Purkinje cell (primary cell): Measurements from ENCODE around the gene NEURL4. TPM values are rescaled to one million over a fixed set of nuclear protein-coding genes. Genes with fewer than 3 reads are reported as not detected.

ENCODE experiments used
- polyA plus RNA-seq: library from polyadenylated mRNA; unstranded; fragments of >200 nt; fragmentation: Nextera tagmentation; gene quantifications from 2 replicates; pipeline ENCODE4 v1.2.1, GENCODE V29; 2014

NEURL4 gene
- 0.34 TPM in 1 of 2 replicates, not detected in the other for polyA plus RNA-seq

DNA sequence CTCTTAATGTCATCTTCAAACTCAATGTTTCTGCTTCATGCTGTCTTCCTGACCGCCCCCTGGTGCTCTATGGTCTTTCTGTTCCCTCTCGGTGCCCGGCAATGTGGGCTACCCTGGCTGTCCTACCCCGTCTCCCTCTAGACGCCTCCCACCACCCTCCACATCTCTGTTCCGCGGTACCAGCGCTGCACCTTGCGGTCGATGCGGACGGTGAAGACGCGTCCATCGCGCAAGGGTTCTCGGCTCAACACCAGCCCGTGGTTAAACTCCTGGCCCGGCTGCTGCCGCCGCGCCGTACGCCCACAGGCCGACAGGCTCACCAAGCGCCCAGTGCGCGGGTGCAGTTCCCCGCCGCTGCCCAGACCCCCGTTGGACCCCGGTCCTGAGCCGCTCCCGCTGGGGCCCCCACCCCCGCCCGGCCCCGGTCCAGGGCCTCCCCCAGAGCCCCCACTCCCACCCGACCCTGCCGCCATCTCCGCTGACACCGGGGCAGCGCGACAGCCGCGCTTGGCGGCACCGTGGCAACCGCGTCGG lies at the start of gene NEURL4:
Gene NEURL4 (minus strand): TSS at position 496 of the 534 bp plus-strand sequence. CDS start 23 bp downstream, at position 473.

DNA sequence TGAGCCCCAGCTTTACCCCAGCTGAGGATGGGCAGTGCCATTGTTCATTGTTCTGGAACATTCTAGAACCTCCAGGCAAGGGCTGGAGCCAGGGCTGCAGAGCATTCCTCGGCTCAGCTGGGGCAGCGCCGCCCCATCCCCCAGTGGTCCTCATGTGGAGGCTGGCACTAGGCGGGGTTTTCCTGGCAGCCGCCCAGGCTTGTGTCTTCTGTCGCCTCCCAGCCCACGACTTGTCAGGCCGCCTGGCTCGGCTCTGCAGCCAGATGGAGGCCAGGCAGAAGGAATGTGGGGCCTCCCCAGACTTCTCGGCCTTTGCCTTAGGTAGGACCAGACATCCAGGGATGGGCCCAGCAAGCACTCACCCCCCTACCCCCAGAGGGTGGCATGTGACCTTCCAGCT lies 25.9 kb upstream of the NEURL4 start, which contains the start of gene TMEM95:
Gene TMEM95 (plus strand): TSS at position 104 of the 400 bp plus-strand sequence. CDS start 49 bp downstream, at position 153.

DNA sequence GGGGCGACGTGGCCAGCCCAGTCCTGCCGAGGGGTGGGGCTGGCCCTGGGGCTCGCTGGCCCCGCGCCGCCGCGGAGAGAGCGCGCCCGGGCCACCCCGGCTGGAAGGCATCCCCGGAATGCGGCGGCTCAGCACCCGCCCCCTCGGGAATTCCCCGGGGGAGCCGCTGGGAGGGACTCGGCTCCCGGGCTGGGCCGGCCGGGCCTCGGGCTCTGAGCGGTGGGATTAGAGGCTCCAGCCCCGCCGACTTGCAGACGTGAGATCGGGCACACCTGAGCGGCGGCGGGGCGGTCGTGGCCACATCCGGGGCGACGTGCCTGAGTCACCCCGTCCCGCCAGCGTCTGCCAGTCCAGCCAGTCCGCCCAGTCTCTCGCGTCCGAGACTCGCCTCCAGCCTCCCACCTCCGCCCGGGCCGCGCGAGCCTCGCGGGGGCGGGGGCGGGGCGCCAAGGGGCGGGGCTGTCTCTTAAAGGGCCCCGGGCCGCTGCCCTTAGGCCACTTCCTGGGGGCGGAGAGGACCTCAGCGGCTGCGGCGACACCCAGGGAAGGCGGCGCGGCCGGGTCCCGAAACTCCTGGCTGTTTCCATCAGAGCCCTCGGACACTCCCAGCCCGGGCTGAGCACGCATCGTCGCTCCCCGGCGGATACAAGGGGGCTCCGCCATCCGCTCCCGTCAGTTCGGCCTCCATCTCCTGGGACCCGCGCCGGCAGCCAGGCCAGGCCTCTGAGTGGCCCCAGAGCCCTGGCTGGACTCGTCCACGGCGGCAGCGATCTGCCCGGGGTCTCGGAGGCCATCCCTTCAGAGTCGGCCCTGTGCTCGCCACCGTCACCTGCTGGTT lies 22.7 kb upstream of the NEURL4 start, which contains the start of gene KCTD11:
Gene KCTD11 (plus strand): TSS at position 498 of the 838 bp plus-strand sequence.

GRCh38 chr17:7336240-7337175 lies 7.4 kb upstream of the NEURL4 start, which contains the start of gene ACAP1:
Gene ACAP1 (plus strand): TSS chr17:7336529. CDS start chr17:7336735, 206 bp downstream.

GRCh38 chr17:7314719-7315569 lies 14.2 kb downstream of the NEURL4 start, which contains the start of gene GPS2:
Gene GPS2 (minus strand): TSS chr17:7315360. CDS start chr17:7315052, 308 bp downstream.

GRCh38 chr17:7306911-7307685 lies 22.0 kb downstream of the NEURL4 start, which contains the start of gene EIF5A:
Gene EIF5A (plus strand): TSS chr17:7307628. CDS start chr17:7309636, 2,008 bp downstream.

GRCh38 chr17:7294614-7295153 lies 34.5 kb downstream of the NEURL4 start, which contains the start of gene YBX2:
Gene YBX2 (minus strand): TSS chr17:7294639. CDS start chr17:7294500, 139 bp downstream.

DNA sequence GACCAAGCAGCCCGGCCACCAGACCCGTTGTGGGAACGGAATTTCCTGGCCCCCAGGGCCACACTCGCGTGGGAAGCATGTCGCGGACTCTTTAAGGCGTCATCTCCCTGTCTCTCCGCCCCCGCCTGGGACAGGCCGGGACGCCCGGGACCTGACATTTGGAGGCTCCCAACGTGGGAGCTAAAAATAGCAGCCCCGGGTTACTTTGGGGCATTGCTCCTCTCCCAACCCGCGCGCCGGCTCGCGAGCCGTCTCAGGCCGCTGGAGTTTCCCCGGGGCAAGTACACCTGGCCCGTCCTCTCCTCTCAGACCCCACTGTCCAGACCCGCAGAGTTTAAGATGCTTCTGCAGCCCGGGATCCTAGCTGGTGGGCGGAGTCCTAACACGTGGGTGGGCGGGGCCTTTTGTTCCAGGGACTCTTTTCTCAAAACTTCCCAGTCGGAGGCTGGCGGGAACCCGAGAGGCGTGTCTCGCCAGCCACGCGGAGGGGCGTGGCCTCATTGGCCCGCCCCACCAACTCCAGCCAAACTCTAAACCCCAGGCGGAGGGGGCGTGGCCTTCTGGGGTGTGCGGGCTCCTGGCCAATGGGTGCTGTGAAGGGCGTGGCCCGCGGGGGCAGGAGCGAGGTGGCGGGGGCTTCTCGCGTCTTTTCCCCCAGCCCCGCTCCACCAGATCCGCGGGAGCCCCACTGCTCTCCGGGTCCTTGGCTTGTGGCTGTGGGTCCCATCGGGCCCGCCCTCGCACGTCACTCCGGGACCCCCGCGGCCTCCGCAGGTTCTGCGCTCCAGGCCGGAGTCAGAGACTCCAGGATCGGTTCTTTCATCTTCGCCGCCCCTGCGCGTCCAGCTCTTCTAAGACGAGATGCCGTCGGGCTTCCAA lies 47.8 kb downstream of the NEURL4 start, which contains the start of gene SLC2A4:
Gene SLC2A4 (plus strand): TSS at position 645 of the 879 bp plus-strand sequence. CDS start 217 bp downstream, at position 862.

Other genes starting within 250 kb of the NEURL4 start
- gene CLEC10A, start 249.1 kb downstream of the NEURL4 start, polyA plus RNA-seq: not detected in 2 replicates
- gene ASGR2, start 214.5 kb downstream of the NEURL4 start, polyA plus RNA-seq: 0.57 and 4.5 TPM in 2 replicates
- gene ASGR1, start 150.0 kb downstream of the NEURL4 start, polyA plus RNA-seq: 1.7 and 5.0 TPM in 2 replicates
- 1.7 and 3.0 TPM in 2 replicates for gene DLG4, start 109.5 kb downstream of the NEURL4 start, polyA plus RNA-seq
- gene ACADVL, start 109.4 kb downstream of the NEURL4 start, polyA plus RNA-seq: 50.1 and 52.5 TPM in 2 replicates
- gene DVL2, start 94.8 kb downstream of the NEURL4 start, polyA plus RNA-seq: 0.91 and 1.8 TPM in 2 replicates
- gene PHF23, start 89.9 kb downstream of the NEURL4 start, polyA plus RNA-seq: 8.9 and 12.1 TPM in 2 replicates
- 235 and 613 TPM in 2 replicates for gene GABARAP, start 86.9 kb downstream of the NEURL4 start, polyA plus RNA-seq
- 9.3 and 15.5 TPM in 2 replicates for gene CTDNEP1, start 77.6 kb downstream of the NEURL4 start, polyA plus RNA-seq
- gene ELP5, start 77.1 kb downstream of the NEURL4 start, polyA plus RNA-seq: 15.8 and 16.6 TPM in 2 replicates
- gene CLDN7, start 66.9 kb downstream of the NEURL4 start, polyA plus RNA-seq: not detected in 2 replicates
- gene SLC2A4, start 47.6 kb downstream of the NEURL4 start, polyA plus RNA-seq: not detected in 2 replicates
- not detected in 2 replicates for gene YBX2, start 34.7 kb downstream of the NEURL4 start, polyA plus RNA-seq
- gene EIF5A, start 21.7 kb downstream of the NEURL4 start, polyA plus RNA-seq: 41.6 and 47.0 TPM in 2 replicates
- 42.5 and 54.6 TPM in 2 replicates for gene GPS2, start 14.0 kb downstream of the NEURL4 start, polyA plus RNA-seq
- 4.1 and 5.8 TPM in 2 replicates for gene ACAP1, start 7.2 kb upstream of the NEURL4 start, polyA plus RNA-seq
- gene KCTD11, start 22.8 kb upstream of the NEURL4 start, polyA plus RNA-seq: not detected in 2 replicates
- not detected in 2 replicates for gene TMEM95, start 25.8 kb upstream of the NEURL4 start, polyA plus RNA-seq
- gene TNK1, start 51.8 kb upstream of the NEURL4 start, polyA plus RNA-seq: 0.15 TPM in 1 of 2 replicates, not detected in the other
- 1.3 and 1.8 TPM in 2 replicates for gene PLSCR3, start 65.2 kb upstream of the NEURL4 start, polyA plus RNA-seq
- gene TMEM256, start 74.8 kb upstream of the NEURL4 start, polyA plus RNA-seq: 148 and 161 TPM in 2 replicates
- 6.6 and 13.0 TPM in 2 replicates for gene NLGN2, start 78.5 kb upstream of the NEURL4 start, polyA plus RNA-seq
- not detected in 2 replicates for gene SPEM1, start 91.0 kb upstream of the NEURL4 start, polyA plus RNA-seq
- not detected in 2 replicates for gene SPEM2, start 96.3 kb upstream of the NEURL4 start, polyA plus RNA-seq
- not detected in 2 replicates for gene SPEM3, start 99.5 kb upstream of the NEURL4 start, polyA plus RNA-seq
- gene TMEM102, start 106.1 kb upstream of the NEURL4 start, polyA plus RNA-seq: not detected in 2 replicates
- 1.2 and 2.0 TPM in 2 replicates for gene FGF11, start 110.2 kb upstream of the NEURL4 start, polyA plus RNA-seq
- 14.7 and 16.0 TPM in 2 replicates for gene CHRNB1, start 115.7 kb upstream of the NEURL4 start, polyA plus RNA-seq
- gene ZBTB4, start 150.3 kb upstream of the NEURL4 start, polyA plus RNA-seq: 9.2 and 9.5 TPM in 2 replicates
- not detected in 2 replicates for gene SLC35G6, start 152.1 kb upstream of the NEURL4 start, polyA plus RNA-seq
- 6.4 and 7.7 TPM in 2 replicates for gene POLR2A, start 155.0 kb upstream of the NEURL4 start, polyA plus RNA-seq
- 1.9 and 5.1 TPM in 2 replicates for gene TNFSF12, start 219.7 kb upstream of the NEURL4 start, polyA plus RNA-seq
- gene TNFSF13, start 229.4 kb upstream of the NEURL4 start, polyA plus RNA-seq: 0.28 TPM in 1 of 2 replicates, not detected in the other
- gene SENP3, start 232.6 kb upstream of the NEURL4 start, polyA plus RNA-seq: 2.3 and 3.2 TPM in 2 replicates